Measurements from ENCODE around the gene TUBA3C.

DNA sequence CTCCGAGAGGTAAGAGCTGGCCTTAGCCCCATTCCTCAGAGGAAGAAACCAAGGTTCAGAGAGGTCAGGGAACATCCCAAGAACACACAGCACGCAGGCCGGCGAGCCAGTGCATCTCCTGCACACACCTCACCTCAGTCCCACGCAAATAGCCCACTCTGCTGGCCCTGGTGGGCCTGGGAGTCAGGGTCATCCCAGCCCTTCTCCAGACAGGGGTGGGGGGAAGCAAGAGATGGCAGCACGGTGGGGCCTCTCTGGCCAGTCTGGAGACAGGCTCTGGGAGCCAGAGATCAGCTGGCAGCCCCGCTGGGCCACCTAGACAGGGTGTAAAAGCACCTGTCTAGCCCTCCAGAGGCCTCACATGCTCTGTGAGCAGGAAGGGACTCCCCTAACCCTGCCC, 26.8 kb downstream of the TUBA3C start:
- TF ChIP-seq, protein P1, sequence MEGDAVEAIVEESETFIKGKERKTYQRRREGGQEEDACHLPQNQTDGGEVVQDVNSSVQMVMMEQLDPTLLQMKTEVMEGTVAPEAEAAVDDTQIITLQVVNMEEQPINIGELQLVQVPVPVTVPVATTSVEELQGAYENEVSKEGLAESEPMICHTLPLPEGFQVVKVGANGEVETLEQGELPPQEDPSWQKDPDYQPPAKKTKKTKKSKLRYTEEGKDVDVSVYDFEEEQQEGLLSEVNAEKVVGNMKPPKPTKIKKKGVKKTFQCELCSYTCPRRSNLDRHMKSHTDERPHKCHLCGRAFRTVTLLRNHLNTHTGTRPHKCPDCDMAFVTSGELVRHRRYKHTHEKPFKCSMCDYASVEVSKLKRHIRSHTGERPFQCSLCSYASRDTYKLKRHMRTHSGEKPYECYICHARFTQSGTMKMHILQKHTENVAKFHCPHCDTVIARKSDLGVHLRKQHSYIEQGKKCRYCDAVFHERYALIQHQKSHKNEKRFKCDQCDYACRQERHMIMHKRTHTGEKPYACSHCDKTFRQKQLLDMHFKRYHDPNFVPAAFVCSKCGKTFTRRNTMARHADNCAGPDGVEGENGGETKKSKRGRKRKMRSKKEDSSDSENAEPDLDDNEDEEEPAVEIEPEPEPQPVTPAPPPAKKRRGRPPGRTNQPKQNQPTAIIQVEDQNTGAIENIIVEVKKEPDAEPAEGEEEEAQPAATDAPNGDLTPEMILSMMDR (conservative IDR thresholded peaks at IDR 0.05; ENCODE audit: low read length): no peak
- no peak for TF ChIP-seq EZH2phosphoT487 (IDR thresholded peaks at IDR 0.05; ENCODE audit: borderline replicate concordance, low read depth, low read length)

Measured in OCI-LY7 (cell line).